GM21723 (cell line): ENCODE results near the gene EEFSEC.

Source experiments
- ATAC-seq: cut with Tn5 transposase; IDR thresholded peaks from one replicate; pipeline ENCODE4 v1.9.1; 2021; ENCODE audit warnings: mild to moderate bottlenecking, moderate library complexity; ENCODE audit not compliant: unreplicated experiment

EEFSEC gene

GRCh38 chr3:128380719-128381118 is 227.4 kb downstream of the EEFSEC start:
- no peak for ATAC-seq

GRCh38 chr3:128381609-128382008 is 228.3 kb downstream of the EEFSEC start:
- ATAC-seq, result no peak

- no peak for ATAC-seq
These were observed 229.0 kb downstream of the EEFSEC start for GRCh38 chr3:128382221-128382807.

GRCh38 chr3:128383316-128384235 is 230.3 kb downstream of the EEFSEC start:
- ATAC-seq, result no peak

- no peak for ATAC-seq
These were observed 232.0 kb downstream of the EEFSEC start for GRCh38 chr3:128385080-128385832.

GRCh38 chr3:128388932-128389331 is 235.7 kb downstream of the EEFSEC start:
- no peak for ATAC-seq

- no peak for ATAC-seq
These were observed 237.6 kb downstream of the EEFSEC start for GRCh38 chr3:128390867-128391266.

GRCh38 chr3:128392021-128392420 is 238.7 kb downstream of the EEFSEC start:
- no peak for ATAC-seq

- ATAC-seq, result no peak
These were observed 239.7 kb downstream of the EEFSEC start for GRCh38 chr3:128392818-128393544.

- no peak for ATAC-seq
These were observed 240.8 kb downstream of the EEFSEC start for GRCh38 chr3:128394033-128394432.

- no peak for ATAC-seq
These were observed 241.8 kb downstream of the EEFSEC start for GRCh38 chr3:128395046-128395445.

GRCh38 chr3:128395500-128396162 is 242.3 kb downstream of the EEFSEC start:
- ATAC-seq, result no peak

- no peak for ATAC-seq
These were observed 244.2 kb downstream of the EEFSEC start for GRCh38 chr3:128397484-128397883.

GRCh38 chr3:128398586-128398985 is 245.3 kb downstream of the EEFSEC start:
- no peak for ATAC-seq

GRCh38 chr3:128399221-128399915 is 246.1 kb downstream of the EEFSEC start:
- ATAC-seq, result no peak

GRCh38 chr3:128400671-128401070 is 247.4 kb downstream of the EEFSEC start:
- no peak for ATAC-seq

GRCh38 chr3:128402319-128402718 is 249.0 kb downstream of the EEFSEC start:
- no peak for ATAC-seq

- ATAC-seq, result no peak
These were observed 249.7 kb downstream of the EEFSEC start for GRCh38 chr3:128402998-128403397.

- ATAC-seq, result no peak
These were observed 251.2 kb downstream of the EEFSEC start for GRCh38 chr3:128404276-128405068.
